DOHH2 (cell line): ENCODE results near the gene IFI27.

Source experiments
- H3F3A ChIP-seq: fragments of 200-600 bp; sonication (generic), shearing (Covaris generic); 2 replicates; pipeline ENCODE4 v1.6.0; 2016; ENCODE audit warnings: antibody characterized with exemption, mild to moderate bottlenecking; ENCODE audit not compliant: control insufficient read depth, insufficient read depth
- H3K27ac ChIP-seq: fragments of 200-600 bp; sonication (generic); 2 replicates; pipeline ENCODE4 v1.5.1; 2014; ENCODE audit warnings: low read depth, mild to moderate bottlenecking, low read length, moderate library complexity
- H3K27me3 ChIP-seq: fragments of 200-600 bp; sonication (generic); 2 replicates; pipeline ENCODE4 v1.6.1; 2014; ENCODE audit warnings: mild to moderate bottlenecking, low read length, mixed read lengths; ENCODE audit not compliant: control insufficient read depth
- H3K36me3 ChIP-seq: fragments of 200-600 bp; sonication (generic); 2 replicates; pipeline ENCODE4 v1.6.1; 2014; ENCODE audit warnings: mild to moderate bottlenecking, low read length, moderate library complexity, mixed read lengths; ENCODE audit not compliant: control insufficient read depth
- H3K4me1 ChIP-seq: fragments of 200-600 bp; sonication (generic); 2 replicates; pipeline ENCODE4 v1.6.1; 2014; ENCODE audit warnings: mild to moderate bottlenecking, low read length, mixed read lengths; ENCODE audit not compliant: control insufficient read depth
- H3K4me2 ChIP-seq: fragments of 200-600 bp; sonication (generic); 2 replicates; pipeline ENCODE4 v1.6.0; 2014; ENCODE audit warnings: mild to moderate bottlenecking, low read length, moderate library complexity
- H3K4me3 ChIP-seq: fragments of 200-600 bp; sonication (generic); 2 replicates; pipeline ENCODE4 v1.5.1; 2014; ENCODE audit warnings: mild to moderate bottlenecking, low read length, mixed read lengths
- H3K79me2 ChIP-seq: fragments of 200-600 bp; sonication (generic); 2 replicates; pipeline ENCODE4 v1.6.1; 2014; ENCODE audit warnings: mild to moderate bottlenecking, low read length, mixed read lengths; ENCODE audit not compliant: control insufficient read depth
- H3K9me2 ChIP-seq: fragments of 200-600 bp; sonication (generic); replicated peaks from 2 replicates; pipeline ENCODE4 v1.6.1; 2014; ENCODE audit warnings: mild to moderate bottlenecking, low read length, mixed read lengths; ENCODE audit not compliant: control insufficient read depth
- H3K9me3 ChIP-seq: fragments of 200-600 bp; sonication (generic); 2 replicates; pipeline ENCODE4 v1.6.1; 2014; ENCODE audit warnings: antibody characterized with exemption, low read length, mixed read lengths; ENCODE audit not compliant: control insufficient read depth, insufficient read depth
- H4K20me1 ChIP-seq: fragments of 200-600 bp; sonication (generic); 2 replicates; pipeline ENCODE4 v1.6.0; 2014; ENCODE audit warnings: low read depth, mild to moderate bottlenecking, antibody characterized with exemption, low read length, moderate library complexity; ENCODE audit not compliant: control insufficient read depth, insufficient read depth
- EZH2phosphoT487 ChIP-seq: fragments of 200-600 bp; sonication (generic); IDR thresholded peaks from 2 replicates; pipeline ENCODE4 v1.6.1; 2017; ENCODE audit warnings: borderline replicate concordance, mild to moderate bottlenecking, antibody characterized with exemption, low read length, moderate library complexity, mixed read lengths
- TF ChIP-seq, protein P1 (sequence below): fragments of 200-600 bp; sonication (generic); IDR thresholded peaks from one replicate; pipeline ENCODE4 v1.5.1; 2014; ENCODE audit warnings: antibody characterized with exemption, mild to moderate bottlenecking, low read depth, low read length; ENCODE audit not compliant: poor library complexity, severe bottlenecking

IFI27 gene

DNA sequence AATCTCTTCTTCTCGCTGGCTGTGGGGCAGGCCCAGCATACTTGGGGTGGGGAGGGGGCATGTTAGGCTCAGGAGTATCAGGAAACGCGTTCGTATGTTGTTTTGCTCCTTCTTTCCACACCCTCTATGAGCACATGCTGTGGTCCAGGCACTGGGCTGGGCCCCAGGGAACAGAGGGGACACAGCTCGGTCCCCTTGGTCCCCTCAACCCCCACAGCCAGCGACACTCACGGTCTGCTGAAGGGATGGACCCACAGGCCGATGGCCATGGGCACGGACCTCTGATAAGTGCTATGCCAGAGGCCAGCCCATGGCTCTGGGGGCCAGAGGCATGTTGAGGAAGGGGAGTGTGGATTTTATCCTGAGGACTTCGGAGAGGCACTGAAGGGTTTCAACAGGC lies 6.2 kb downstream of the IFI27 start:
- Histone ChIP-seq H4K20me1 (no peaks in the 10 kb centered on the region), H3K4me2 (no peak overlapping the region), H3K4me3 (no peak overlapping the region), H3K9me3 (peaks cover 6% of the 10 kb centered on the region), H3K79me2 (no peaks in the 10 kb centered on the region), H3K9me2 (no peaks in the 10 kb centered on the region), H3K27ac (no peak overlapping the region), H3F3A (no peaks in the 10 kb centered on the region), H3K27me3 (peaks cover 19% of the 10 kb centered on the region), H3K36me3 (no peaks in the 10 kb centered on the region), H3K4me1 (no peaks in the 10 kb centered on the region)
- TF ChIP-seq, protein P1, sequence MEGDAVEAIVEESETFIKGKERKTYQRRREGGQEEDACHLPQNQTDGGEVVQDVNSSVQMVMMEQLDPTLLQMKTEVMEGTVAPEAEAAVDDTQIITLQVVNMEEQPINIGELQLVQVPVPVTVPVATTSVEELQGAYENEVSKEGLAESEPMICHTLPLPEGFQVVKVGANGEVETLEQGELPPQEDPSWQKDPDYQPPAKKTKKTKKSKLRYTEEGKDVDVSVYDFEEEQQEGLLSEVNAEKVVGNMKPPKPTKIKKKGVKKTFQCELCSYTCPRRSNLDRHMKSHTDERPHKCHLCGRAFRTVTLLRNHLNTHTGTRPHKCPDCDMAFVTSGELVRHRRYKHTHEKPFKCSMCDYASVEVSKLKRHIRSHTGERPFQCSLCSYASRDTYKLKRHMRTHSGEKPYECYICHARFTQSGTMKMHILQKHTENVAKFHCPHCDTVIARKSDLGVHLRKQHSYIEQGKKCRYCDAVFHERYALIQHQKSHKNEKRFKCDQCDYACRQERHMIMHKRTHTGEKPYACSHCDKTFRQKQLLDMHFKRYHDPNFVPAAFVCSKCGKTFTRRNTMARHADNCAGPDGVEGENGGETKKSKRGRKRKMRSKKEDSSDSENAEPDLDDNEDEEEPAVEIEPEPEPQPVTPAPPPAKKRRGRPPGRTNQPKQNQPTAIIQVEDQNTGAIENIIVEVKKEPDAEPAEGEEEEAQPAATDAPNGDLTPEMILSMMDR, result no peak
- no peak for TF ChIP-seq EZH2phosphoT487

DNA sequence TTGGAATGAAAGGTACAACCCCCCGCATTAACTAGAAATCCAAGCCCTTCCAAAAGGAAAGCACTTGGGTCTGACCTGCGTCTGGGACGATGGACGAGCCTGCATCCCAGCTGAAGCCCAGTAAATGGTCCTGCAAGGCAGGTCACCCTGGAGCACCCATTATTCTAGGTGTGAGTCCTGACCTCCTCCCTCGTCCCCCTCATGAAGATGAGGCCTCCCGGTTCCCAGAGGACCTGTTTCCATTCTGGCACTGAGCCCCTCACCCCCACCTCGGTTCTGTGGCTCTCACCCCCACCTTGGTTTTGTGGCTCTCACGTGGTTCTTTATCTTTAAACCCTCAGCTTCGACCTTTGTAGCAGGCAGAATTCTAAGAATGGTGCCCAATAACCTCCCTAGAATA lies 7.3 kb downstream of the IFI27 start:
- no peak overlapping the region for H3K4me2 ChIP-seq
- no peaks in the 10 kb centered on the region for H4K20me1 ChIP-seq
- H3K4me3 ChIP-seq, result no peak overlapping the region
- no peaks in the 10 kb centered on the region for H3K4me1 ChIP-seq
- no peaks in the 10 kb centered on the region for H3K9me2 ChIP-seq
- H3K79me2 ChIP-seq, result no peaks in the 10 kb centered on the region
- no peaks in the 10 kb centered on the region for H3F3A ChIP-seq
- peaks cover 6% of the 10 kb centered on the region for H3K9me3 ChIP-seq
- no peaks in the 10 kb centered on the region for H3K36me3 ChIP-seq
- H3K27me3 ChIP-seq, result peaks cover 19% of the 10 kb centered on the region
- no peak overlapping the region for H3K27ac ChIP-seq
- TF ChIP-seq EZH2phosphoT487, result no peak
- TF ChIP-seq, protein P1, result no peak

DNA sequence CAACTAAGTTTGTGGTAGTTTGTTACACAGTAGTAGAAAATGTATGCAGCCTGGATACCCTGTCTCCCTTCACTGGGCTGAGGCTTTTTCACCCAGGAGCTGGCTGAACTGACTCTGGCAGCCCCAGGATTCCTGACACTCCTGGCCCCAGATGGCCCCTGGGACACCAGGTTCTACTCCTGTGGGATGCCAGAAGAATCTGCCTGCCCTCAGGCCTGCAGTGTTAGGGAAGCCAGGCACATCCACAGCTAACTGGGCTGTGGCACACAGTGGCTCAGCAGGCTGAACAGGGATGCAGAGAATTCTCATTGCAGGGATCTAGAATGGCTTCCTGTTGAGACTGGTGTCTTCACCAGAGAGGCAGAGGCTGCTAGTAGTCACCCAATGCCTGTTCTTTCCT lies 8.5 kb downstream of the IFI27 start:
- Histone ChIP-seq H3K36me3 (no peaks in the 10 kb centered on the region), H3K4me2 (no peak overlapping the region), H3K4me1 (no peaks in the 10 kb centered on the region), H4K20me1 (no peaks in the 10 kb centered on the region), H3K79me2 (no peaks in the 10 kb centered on the region), H3K27ac (no peak overlapping the region), H3F3A (no peaks in the 10 kb centered on the region), H3K9me3 (peaks cover 6% of the 10 kb centered on the region), H3K27me3 (peaks cover 16% of the 10 kb centered on the region), H3K4me3 (no peak overlapping the region), H3K9me2 (no peaks in the 10 kb centered on the region)
- no peak for TF ChIP-seq EZH2phosphoT487
- TF ChIP-seq, protein P1, result no peak
